Keratinocyte (primary cell): ENCODE results near the gene ZC3H12C.

Experiments
- CTCF ChIP-seq, 3 experiments: IDR thresholded peaks in 1 of 3; conservative IDR thresholded peaks in 1 of 3; optimal IDR thresholded peaks in 1 of 3; 2 replicates in 2 of 3; 3 replicates in 1 of 3; pipeline versions ENCODE3 to v1.5.1; 2011; ENCODE audit warnings: low read length in 3 of 3, mild to moderate bottlenecking in 3 of 3, moderate library complexity in 2 of 3, control low read depth in 1 of 3, inconsistent platforms in 1 of 3; ENCODE audit not compliant: insufficient read depth in 2 of 3; ENCODE audit errors: extremely low read depth in 1 of 3
- EZH2 ChIP-seq: IDR thresholded peaks from one replicate; pipeline ENCODE4 v1.6.1; 2012; ENCODE audit warnings: inconsistent platforms, mild to moderate bottlenecking, low read length, moderate library complexity

- TF ChIP-seq CTCF (optimal IDR thresholded peaks at IDR 0.05 in 1 of 3, IDR thresholded peaks at IDR 0.05 in 1 of 3, conservative IDR thresholded peaks at IDR 0.05 in 1 of 3; ENCODE audit: extremely low read depth in 1 of 3, insufficient read depth in 2 of 3, low read length in 3 of 3) (no peak), EZH2 (no peak)
Measured at GRCh38 chr11:110125632-110126031, 32.4 kb downstream of the ZC3H12C start.
